H9 (cell line): ENCODE results near the gene OR9Q1. TPM values are rescaled to one million over a fixed set of nuclear protein-coding genes. Genes with fewer than 3 reads are reported as not detected.

Source experiments
- DNase-seq: peaks from one replicate; pipeline ENCODE4 v3.0.0-alpha.2; 2017
- H2AFZ ChIP-seq: one replicate; pipeline ENCODE4 v1.6.1; 2013; ENCODE audit warnings: mild to moderate bottlenecking, low read length, control low read depth, moderate library complexity
- H2AK5ac ChIP-seq: 2 replicates; pipeline ENCODE4 v1.6.1; 2013; ENCODE audit warnings: low read length, control low read depth, mixed read lengths; ENCODE audit not compliant: insufficient read length
- H2BK120ac ChIP-seq: one replicate; pipeline ENCODE4 v1.6.1; 2013; ENCODE audit warnings: low read depth, mild to moderate bottlenecking, low read length, control low read depth, inconsistent platforms; ENCODE audit not compliant: poor library complexity, severe bottlenecking
- H2BK12ac ChIP-seq: 2 replicates; pipeline ENCODE4 v1.6.1; 2013; ENCODE audit warnings: low read length, control low read depth, mixed read lengths, low read depth; ENCODE audit not compliant: insufficient read length
- H2BK15ac ChIP-seq: 2 replicates; pipeline ENCODE4 v1.6.1; 2013; ENCODE audit warnings: low read depth, low read length, control low read depth
- H2BK20ac ChIP-seq: one replicate; pipeline ENCODE4 v1.6.1; 2013; ENCODE audit warnings: low read depth, mild to moderate bottlenecking, low read length, control low read depth, inconsistent platforms; ENCODE audit not compliant: poor library complexity, severe bottlenecking
- H2BK5ac ChIP-seq: 2 replicates; pipeline ENCODE4 v1.6.1; 2013; ENCODE audit warnings: low read length, control low read depth, mixed read lengths; ENCODE audit not compliant: insufficient read length
- H3K14ac ChIP-seq: 2 replicates; pipeline ENCODE4 v1.6.1; 2013; ENCODE audit warnings: low read length, control low read depth; ENCODE audit not compliant: insufficient read depth
- H3K18ac ChIP-seq: 2 replicates; pipeline ENCODE4 v1.6.1; 2013; ENCODE audit warnings: low read depth, mild to moderate bottlenecking, mixed read lengths, low read length, control low read depth; ENCODE audit not compliant: insufficient read length
- H3K23ac ChIP-seq: 2 replicates; pipeline ENCODE4 v1.6.1; 2013; ENCODE audit warnings: low read length, control low read depth, mixed read lengths, low read depth; ENCODE audit not compliant: insufficient read length
- H3K23me2 ChIP-seq: 2 replicates; pipeline ENCODE4 v1.6.1; 2013; ENCODE audit warnings: low read depth, mild to moderate bottlenecking, mixed read lengths, low read length, control low read depth; ENCODE audit not compliant: insufficient read length, poor library complexity, severe bottlenecking
- H3K27ac ChIP-seq: 2 replicates; pipeline ENCODE4 v1.5.1; 2013; ENCODE audit warnings: low read length, control low read depth, mixed read lengths, low read depth; ENCODE audit not compliant: insufficient read length
- H3K27me3 ChIP-seq: 2 replicates; pipeline ENCODE4 v1.6.1; 2013; ENCODE audit warnings: low read length, control low read depth, inconsistent platforms; ENCODE audit not compliant: insufficient read depth
- H3K4ac ChIP-seq: 2 replicates; pipeline ENCODE4 v1.6.1; 2013; ENCODE audit warnings: low read depth, mild to moderate bottlenecking, control low read depth, inconsistent platforms, low read length, moderate library complexity
- H3K4me1 ChIP-seq: 2 replicates; pipeline ENCODE4 v1.6.1; 2013; ENCODE audit warnings: low read length, control low read depth, inconsistent platforms; ENCODE audit not compliant: insufficient read depth
- H3K4me2 ChIP-seq: 2 replicates; pipeline ENCODE4 v1.6.1; 2013; ENCODE audit warnings: low read length, control low read depth, mixed read lengths; ENCODE audit not compliant: insufficient read length, insufficient read depth
- H3K56ac ChIP-seq: 2 replicates; pipeline ENCODE4 v1.6.1; 2013; ENCODE audit warnings: low read depth, mild to moderate bottlenecking, mixed read lengths, low read length, control low read depth; ENCODE audit not compliant: insufficient read length
- H3K79me1 ChIP-seq: 2 replicates; pipeline ENCODE4 v1.6.1; 2013; ENCODE audit warnings: low read depth, mild to moderate bottlenecking, moderate library complexity, low read length, control low read depth, inconsistent platforms; ENCODE audit not compliant: insufficient read depth, poor library complexity, severe bottlenecking
- H3K79me2 ChIP-seq: 2 replicates; pipeline ENCODE4 v1.6.1; 2013; ENCODE audit warnings: low read length, control low read depth, inconsistent platforms; ENCODE audit not compliant: insufficient read depth
- H3K9ac ChIP-seq: 2 replicates; pipeline ENCODE4 v1.6.1; 2013; ENCODE audit warnings: low read length, control low read depth, mixed read lengths; ENCODE audit not compliant: insufficient read length; ENCODE audit errors: extremely low read depth
- H3K9me3 ChIP-seq: one replicate; pipeline ENCODE4 v1.6.1; 2013; ENCODE audit warnings: low read depth, low read length, inconsistent platforms; ENCODE audit not compliant: control insufficient read depth
- H3T11ph ChIP-seq: one replicate; pipeline ENCODE4 v1.6.1; 2013; ENCODE audit warnings: mild to moderate bottlenecking, low read length, control low read depth, inconsistent platforms
- H4K20me1 ChIP-seq: one replicate; pipeline ENCODE4 v1.6.1; 2013; ENCODE audit not compliant: control insufficient read depth, insufficient read length, insufficient read depth
- H4K5ac ChIP-seq: 2 replicates; pipeline ENCODE4 v1.6.1; 2013; ENCODE audit warnings: low read depth, mild to moderate bottlenecking, mixed read lengths, low read length, control low read depth; ENCODE audit not compliant: insufficient read length
- H4K8ac ChIP-seq: replicated peaks from 2 replicates; pipeline ENCODE4 v1.6.1; 2013; ENCODE audit warnings: low read length, control low read depth, mixed read lengths, low read depth; ENCODE audit not compliant: insufficient read length
- H4K91ac ChIP-seq: 2 replicates; pipeline ENCODE4 v1.6.1; 2013; ENCODE audit warnings: low read depth, mild to moderate bottlenecking, moderate library complexity, mixed read lengths, low read length, control low read depth; ENCODE audit not compliant: insufficient read length
- H3K27ac Mint-ChIP-seq, 3 experiments: 2 replicates in 2 of 3; 3 replicates in 1 of 3; pipeline ENCODE4 v1.8.0; 2020 to 2021; ENCODE audit warnings: mixed read lengths in 3 of 3, mild to moderate bottlenecking in 1 of 3, moderate library complexity in 1 of 3
- H3K27me3 Mint-ChIP-seq: 2 replicates; pipeline ENCODE4 v1.8.0; 2021; ENCODE audit warnings: low read depth, mild to moderate bottlenecking, moderate library complexity, mixed read lengths
- H3K36me3 Mint-ChIP-seq, 3 experiments: 2 replicates in 2 of 3; 3 replicates in 1 of 3; pipeline ENCODE4 v1.8.0; 2020 to 2021; ENCODE audit warnings: low read depth in 3 of 3, mixed read lengths in 3 of 3; ENCODE audit not compliant: insufficient read depth in 1 of 3
- H3K4me1 Mint-ChIP-seq, 2 experiments: 2 replicates each; pipeline ENCODE4 v1.8.0; 2020; ENCODE audit warnings: mixed read lengths in 2 of 2
- H3K4me3 Mint-ChIP-seq, 2 experiments: 2 replicates in 1 of 2; 3 replicates in 1 of 2; pipeline ENCODE4 v1.8.0; 2020 to 2021; ENCODE audit warnings: mild to moderate bottlenecking in 2 of 2, mixed read lengths in 2 of 2, moderate library complexity in 1 of 2
- H3K9me3 Mint-ChIP-seq, 2 experiments: 2 replicates in 1 of 2; 3 replicates in 1 of 2; pipeline ENCODE4 v1.8.0; 2020; ENCODE audit warnings: mild to moderate bottlenecking in 2 of 2, mixed read lengths in 2 of 2, moderate library complexity in 1 of 2
- CTCF ChIP-seq: fragments of 200-600 bp; sonication (generic); conservative IDR thresholded peaks from 3 replicates; pipeline ENCODE4 v1.8.0; 2021; ENCODE audit warnings: antibody characterized with exemption, mild to moderate bottlenecking
- total RNA-seq: library from RNA; stranded (reverse); gene quantifications from 2 replicates; pipeline ENCODE4 v1.2.1, GENCODE V29; 2021

Gene OR9Q1
- total RNA-seq, 1 experiment from 2014 or later: not detected

GRCh38 chr11:58216476-58216875 is 192.8 kb downstream of the OR9Q1 start:
- Mint-ChIP-seq H3K27ac (no peak overlapping the region), H3K4me1 (no peaks in the 10 kb centered on the region), H3K4me3 (no peak overlapping the region), H3K36me3 (no peaks in the 10 kb centered on the region; a peak in 1 of 7 replicates), H3K9me3 (peaks cover 2 to 6% of the 10 kb centered on the region in 2 experiments; a peak in 3 of 5 replicates), H3K27me3 (no peaks in the 10 kb centered on the region)
- no peak for TF ChIP-seq CTCF
- Histone ChIP-seq H3K79me2 (no peaks in the 10 kb centered on the region), H3K4ac (no peak overlapping the region), H2AFZ (no peak overlapping the region), H2BK15ac (no peak overlapping the region), H3K9me3 (no peaks in the 10 kb centered on the region), H2BK12ac (no peak overlapping the region), H3K4me1 (no peaks in the 10 kb centered on the region), H3K27ac (no peak overlapping the region), H3K56ac (no peak overlapping the region), H4K20me1 (no peaks in the 10 kb centered on the region), H3K14ac (no peak overlapping the region), H3K23ac (no peak overlapping the region), H4K5ac (no peak overlapping the region), H4K91ac (no peak overlapping the region), H3K79me1 (no peaks in the 10 kb centered on the region), H3K23me2 (no peaks in the 10 kb centered on the region), H3K4me2 (no peak overlapping the region), H3T11ph (no peak overlapping the region), H2BK5ac (no peak overlapping the region), H2BK120ac (no peak overlapping the region), H3K18ac (no peak overlapping the region), H3K9ac (no peak overlapping the region), H2BK20ac (no peak overlapping the region), H4K8ac (no peak overlapping the region), H3K27me3 (no peaks in the 10 kb centered on the region), H2AK5ac (no peak overlapping the region)
- no peak for DNase-seq
